AG04450 (cell line): ENCODE data around the gene XXYLT1. TPM values are rescaled to one million over a fixed set of nuclear protein-coding genes. Genes with fewer than 3 reads are reported as not detected.

ENCODE experiments used
- CTCF ChIA-PET: fragments of 300-600, 350-600 bp; formaldehyde crosslinking; extraction: SDS; loops from one replicate; lab custom pipeline; 2022; ENCODE audit warnings: antibody characterized with exemption, inconsistent platforms; lab: Charles Lee
- POLR2A ChIA-PET: fragments of 350-600 bp; formaldehyde crosslinking; extraction: SDS; loops from one replicate; lab custom pipeline; 2021; ENCODE audit warnings: antibody characterized with exemption, inconsistent platforms; lab: Yijun Ruan, JAX
- DNase-seq: peaks from one replicate; pipeline ENCODE4 v3.0.0-alpha.2; 2011; ENCODE audit warnings: low read depth, low spot score
- H3K27ac ChIP-seq: one replicate; pipeline ENCODE4 v1.5.1; 2012; ENCODE audit warnings: low read depth, low read length, control low read depth
- H3K27me3 ChIP-seq: one replicate; pipeline ENCODE4 v1.6.0; 2012; ENCODE audit warnings: low read length; ENCODE audit not compliant: control insufficient read depth, insufficient read depth
- H3K4me3 ChIP-seq: 2 replicates; pipeline ENCODE4 v1.5.1; 2011; ENCODE audit warnings: mild to moderate bottlenecking, low read depth, low read length, control low read depth
- H3K9me3 ChIP-seq: 2 replicates; pipeline ENCODE4 v1.5.1; 2012; ENCODE audit warnings: low read length; ENCODE audit not compliant: control insufficient read depth, insufficient read depth
- polyA plus RNA-seq: library from polyadenylated mRNA; depleted of rRNA; stranded (reverse); fragments of >200 nt; gene quantifications from 2 replicates; pipeline ENCODE4 v1.2.3, GENCODE V29; 2011
- TF ChIP-seq, protein P1 (sequence below): IDR thresholded peaks from 2 replicates; pipeline ENCODE4 v1.5.1; 2011; ENCODE audit warnings: low read depth, low read length, control low read depth, inconsistent platforms

The XXYLT1 gene
- polyA plus RNA-seq, 1 experiment = 16.5 TPM

GRCh38 chr3:195096484-195097330, 174.3 kb downstream of the XXYLT1 start:
- TF ChIP-seq, protein P1, sequence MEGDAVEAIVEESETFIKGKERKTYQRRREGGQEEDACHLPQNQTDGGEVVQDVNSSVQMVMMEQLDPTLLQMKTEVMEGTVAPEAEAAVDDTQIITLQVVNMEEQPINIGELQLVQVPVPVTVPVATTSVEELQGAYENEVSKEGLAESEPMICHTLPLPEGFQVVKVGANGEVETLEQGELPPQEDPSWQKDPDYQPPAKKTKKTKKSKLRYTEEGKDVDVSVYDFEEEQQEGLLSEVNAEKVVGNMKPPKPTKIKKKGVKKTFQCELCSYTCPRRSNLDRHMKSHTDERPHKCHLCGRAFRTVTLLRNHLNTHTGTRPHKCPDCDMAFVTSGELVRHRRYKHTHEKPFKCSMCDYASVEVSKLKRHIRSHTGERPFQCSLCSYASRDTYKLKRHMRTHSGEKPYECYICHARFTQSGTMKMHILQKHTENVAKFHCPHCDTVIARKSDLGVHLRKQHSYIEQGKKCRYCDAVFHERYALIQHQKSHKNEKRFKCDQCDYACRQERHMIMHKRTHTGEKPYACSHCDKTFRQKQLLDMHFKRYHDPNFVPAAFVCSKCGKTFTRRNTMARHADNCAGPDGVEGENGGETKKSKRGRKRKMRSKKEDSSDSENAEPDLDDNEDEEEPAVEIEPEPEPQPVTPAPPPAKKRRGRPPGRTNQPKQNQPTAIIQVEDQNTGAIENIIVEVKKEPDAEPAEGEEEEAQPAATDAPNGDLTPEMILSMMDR = no peak
- DNase-seq = no peak
- H3K27me3 ChIP-seq = no peaks in the 10 kb centered on the region
- CTCF ChIA-PET = interaction anchor here (0.7 to 1.6 kb wide), 3 partner anchors 10 to 425 kb away, joined by 4 to 9 read pairs (median 4); partner anchors contain the start of gene LSG1
- POLR2A ChIA-PET = no interaction called here
- H3K4me3 ChIP-seq = no peak overlapping the region
- peaks cover 4% of the 10 kb centered on the region; the same call in 1 of the 2 replicates for H3K9me3 ChIP-seq
- H3K27ac ChIP-seq = no peak overlapping the region

GRCh38 chr3:195096053-195096452, 174.9 kb downstream of the XXYLT1 start:
- POLR2A ChIA-PET = no interaction called here
- peaks cover 4% of the 10 kb centered on the region; the same call in 1 of the 2 replicates for H3K9me3 ChIP-seq
- H3K27ac ChIP-seq = no peak overlapping the region
- TF ChIP-seq, protein P1 = no peak
- H3K27me3 ChIP-seq = no peaks in the 10 kb centered on the region
- CTCF ChIA-PET = interaction anchor here (0.7 to 1.6 kb wide), 2 partner anchors 11 to 101 kb away, joined by 4 to 9 read pairs; no protein-coding TSS in a partner anchor
- H3K4me3 ChIP-seq = no peak overlapping the region
- DNase-seq = no peak

- Histone ChIP-seq H3K27me3 (no peaks in the 10 kb centered on the region), H3K4me3 (no peak overlapping the region), H3K9me3 (peaks cover 4% of the 10 kb centered on the region; the same call in 1 of the 2 replicates), H3K27ac (no peak overlapping the region)
- DNase-seq = no peak
- TF ChIP-seq, protein P1 = no peak
- ChIA-PET CTCF (interaction anchor here (1.6 kb wide), 1 partner anchor 11 kb away, joined by 9 read pairs; no protein-coding TSS in a partner anchor), POLR2A (no interaction called here)
Measured at GRCh38 chr3:195095704-195096036, 175.3 kb downstream of the XXYLT1 start.

- ChIA-PET CTCF (no interaction called here), POLR2A (no interaction called here)
- TF ChIP-seq, protein P1 = no peak
- H3K27me3 ChIP-seq = no peaks in the 10 kb centered on the region
- H3K9me3 ChIP-seq = peaks cover 4% of the 10 kb centered on the region; the same call in 1 of the 2 replicates
- DNase-seq = no peak
- H3K27ac ChIP-seq = no peak overlapping the region
- H3K4me3 ChIP-seq = no peak overlapping the region
Measured at GRCh38 chr3:195095035-195095703, 175.8 kb downstream of the XXYLT1 start.
